Esophagus squamous epithelium (tissue), 4 donors: ENCODE data around the gene B3GALT2.

Source experiments
- CTCF ChIP-seq, 6 experiments: fragments of 450-650 bp in 4 of 6; fragments of 200-600 bp in 2 of 6; sonication (generic) in 2 of 6; IDR thresholded peaks; one replicate each; pipeline ENCODE4 v1.5.1; 2016 to 2019; ENCODE audit warnings: antibody characterized with exemption in 6 of 6, mild to moderate bottlenecking in 4 of 6, moderate library complexity in 4 of 6
- POLR2A ChIP-seq, 4 donors: fragments of 450-650 bp; IDR thresholded peaks; one replicate each; pipeline ENCODE4 v1.6.1; 2017; ENCODE audit warnings: antibody characterized with exemption in 4 of 4, mild to moderate bottlenecking in 4 of 4, moderate library complexity in 3 of 4

GRCh38 chr1:193156822-193157142, 29.6 kb downstream of the B3GALT2 start:
- TF ChIP-seq POLR2A (IDR thresholded peaks at IDR 0.05): no peak
- no peak for TF ChIP-seq CTCF (IDR thresholded peaks at IDR 0.05)
